ENCODE data around the gene SLC16A13.
"Not testable (repeated sequence)": the region's sequence is repeated elsewhere in the genome, so short reads cannot be mapped to it uniquely, and the experiment has no call there.

Gene SLC16A13

GRCh38 chr17:7035591-7036368, at the start of gene SLC16A13:
Gene SLC16A13, plus strand, starts transcription at chr17:7036015. Its CDS starts 368 bp downstream, at chr17:7036383.
- peak; percentile 96 to 98 for DNase-seq
- H3K4me3 Mint-ChIP-seq: peak within 1 kb of the TSS; percentile 89 to 92
- H3K27ac Mint-ChIP-seq: peak within 1 kb of the TSS; percentile 98
- H3K4me1 Mint-ChIP-seq: peaks cover 73% of the 10 kb centered on the region
- no peaks in the 10 kb centered on the region for H3K9me3 Mint-ChIP-seq
- no peaks in the 10 kb centered on the region for H3K27me3 Mint-ChIP-seq
- ATAC-seq: peak; percentile 94

GRCh38 chr17:6986676-6987075, 49.1 kb upstream of the SLC16A13 start:
- no peak for DNase-seq
- no peak overlapping the region for H3K27ac Mint-ChIP-seq

DNA sequence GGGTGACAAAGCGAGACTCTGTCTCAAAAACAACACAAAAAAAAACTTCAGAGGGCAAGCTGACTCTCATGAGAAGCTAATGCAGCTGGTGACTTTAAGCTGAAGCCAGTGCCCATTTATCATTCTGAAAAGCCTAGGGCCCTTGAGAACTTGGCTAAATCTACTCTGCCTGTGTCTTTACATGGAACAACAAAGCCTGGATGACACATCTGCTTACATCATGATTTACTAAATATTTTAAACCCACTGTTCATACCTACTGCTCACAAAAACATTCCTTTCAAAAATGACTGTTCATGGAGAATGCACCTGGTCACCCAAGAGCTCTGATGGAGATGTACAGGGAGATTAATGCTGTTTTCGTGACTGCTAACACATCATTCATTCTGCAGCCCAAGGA, 46.0 kb upstream of the SLC16A13 start:
- DNase-seq: no peak
- no peak overlapping the region for H3K4me3 Mint-ChIP-seq
- no peaks in the 10 kb centered on the region for H3K4me1 Mint-ChIP-seq
- ATAC-seq: no peak
- H3K27me3 Mint-ChIP-seq: no peaks in the 10 kb centered on the region
- H3K9me3 Mint-ChIP-seq: no peaks in the 10 kb centered on the region
- H3K27ac Mint-ChIP-seq: no peak overlapping the region

More at GRCh38 chr17:6986676-6987075, 49.1 kb upstream of the SLC16A13 start:
- Mint-ChIP-seq H3K27me3 (no peaks in the 10 kb centered on the region), H3K9me3 (no peaks in the 10 kb centered on the region), H3K4me1 (peaks cover 6% of the 10 kb centered on the region), H3K4me3 (no peak overlapping the region)
- ATAC-seq: no peak

GRCh38 chr17:6993613-6994056, 42.2 kb upstream of the SLC16A13 start:
- H3K9me3 Mint-ChIP-seq, H3K27me3 Mint-ChIP-seq, H3K4me1 Mint-ChIP-seq, H3K4me3 Mint-ChIP-seq, DNase-seq, ATAC-seq, H3K27ac Mint-ChIP-seq: not testable (repeated sequence)

GRCh38 chr17:6994118-6994598, 41.7 kb upstream of the SLC16A13 start:
- H3K9me3 Mint-ChIP-seq: no peaks in the 10 kb centered on the region

DNA sequence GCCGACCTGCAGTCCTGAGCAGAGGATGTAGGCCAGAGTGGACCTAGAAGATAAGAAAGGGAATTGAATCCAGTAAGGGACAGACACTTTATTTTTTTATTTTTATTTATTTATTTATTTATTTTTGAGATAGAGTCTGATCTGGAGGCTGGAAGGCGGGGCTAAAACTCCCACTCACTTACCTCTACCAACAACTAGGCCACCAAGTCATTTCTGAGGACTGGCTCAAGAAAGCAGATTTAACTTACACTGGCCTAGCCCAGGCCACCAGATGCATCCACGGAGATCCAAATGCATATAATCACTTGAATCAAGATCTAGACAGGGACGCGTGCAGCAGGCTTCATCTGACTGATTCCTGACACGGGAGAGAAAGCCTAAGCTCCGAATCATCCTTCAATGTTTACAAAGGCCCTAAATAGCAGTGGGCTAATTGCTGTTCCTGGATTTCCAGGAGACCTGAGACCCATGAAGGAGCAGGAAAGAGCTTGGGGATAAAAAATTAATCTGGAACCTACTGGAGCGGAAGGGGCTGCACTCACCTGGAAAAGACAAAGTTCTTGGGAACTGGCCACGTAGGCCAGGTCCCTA, 41.1 kb upstream of the SLC16A13 start:
- no peaks in the 10 kb centered on the region for H3K4me1 Mint-ChIP-seq
- H3K9me3 Mint-ChIP-seq: no peaks in the 10 kb centered on the region
- no peaks in the 10 kb centered on the region for H3K27me3 Mint-ChIP-seq
- no peak for DNase-seq
- no peak overlapping the region for H3K4me3 Mint-ChIP-seq
- H3K27ac Mint-ChIP-seq: peak overlapping the region in 1 of 2 donors; percentile 64
- ATAC-seq: no peak

More at GRCh38 chr17:6994118-6994598, 41.7 kb upstream of the SLC16A13 start:
- ATAC-seq (no peak), DNase-seq (no peak)
- Mint-ChIP-seq H3K27me3 (no peaks in the 10 kb centered on the region), H3K4me3 (no peak overlapping the region), H3K27ac (no peak overlapping the region), H3K4me1 (no peaks in the 10 kb centered on the region)

- Mint-ChIP-seq H3K27me3 (no peaks in the 10 kb centered on the region), H3K4me3 (no peak within 1 kb of the TSS), H3K27ac (no peak within 1 kb of the TSS), H3K9me3 (no peaks in the 10 kb centered on the region), H3K4me1 (no peaks in the 10 kb centered on the region)
- ATAC-seq: no peak
- DNase-seq: no peak
Observed at GRCh38 chr17:6995500-6996255, 40.1 kb upstream of the SLC16A13 start, which contains the start of gene ALOX12. Gene ALOX12, plus strand, starts transcription at chr17:6996049. Its CDS starts 69 bp downstream, at chr17:6996118.

- DNase-seq (no peak), ATAC-seq (peak; percentile 43)
- Mint-ChIP-seq H3K4me1 (peaks cover 3% of the 10 kb centered on the region), H3K4me3 (no peak overlapping the region), H3K9me3 (no peaks in the 10 kb centered on the region), H3K27ac (no peak overlapping the region), H3K27me3 (no peaks in the 10 kb centered on the region)
Observed at GRCh38 chr17:6996256-6997011, 39.4 kb upstream of the SLC16A13 start.

- Mint-ChIP-seq H3K27me3 (no peaks in the 10 kb centered on the region), H3K27ac (no peak overlapping the region), H3K4me3 (no peak overlapping the region), H3K4me1 (peaks cover 6% of the 10 kb centered on the region), H3K9me3 (no peaks in the 10 kb centered on the region)
- ATAC-seq (no peak), DNase-seq (no peak)
Observed at GRCh38 chr17:6997171-6997570, 38.6 kb upstream of the SLC16A13 start.

DNA sequence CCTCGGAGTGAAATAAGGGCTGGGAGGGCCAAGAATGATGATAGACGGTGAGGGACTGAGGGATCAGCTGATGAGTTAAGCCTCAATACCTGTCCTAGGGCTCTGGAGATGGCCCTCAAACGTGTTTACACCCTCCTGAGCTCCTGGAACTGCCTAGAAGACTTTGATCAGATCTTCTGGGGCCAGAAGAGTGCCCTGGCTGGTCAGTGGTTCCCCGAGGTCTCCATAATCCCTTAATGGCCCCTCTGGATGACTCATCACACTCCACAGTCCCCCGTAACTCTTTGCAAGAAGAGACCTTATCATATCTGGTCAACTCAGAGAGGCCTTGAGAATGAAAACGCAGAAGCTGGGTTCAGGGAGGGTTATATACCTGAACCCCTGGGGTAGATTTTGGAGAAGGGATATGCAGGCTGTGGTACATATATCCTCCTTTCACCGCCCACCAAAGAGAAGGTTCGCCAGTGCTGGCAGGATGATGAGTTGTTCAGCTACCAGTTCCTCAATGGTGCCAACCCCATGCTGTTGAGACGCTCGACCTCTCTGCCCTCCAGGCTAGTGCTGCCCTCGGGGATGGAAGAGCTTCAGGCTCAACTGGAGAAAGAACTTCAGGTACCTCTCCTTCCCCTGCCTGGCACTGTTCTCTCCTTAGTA, 36.8 kb upstream of the SLC16A13 start:
- H3K4me1 Mint-ChIP-seq: peaks cover 6% of the 10 kb centered on the region
- ATAC-seq (no peak), DNase-seq (no peak)
- no peaks in the 10 kb centered on the region for H3K27me3 Mint-ChIP-seq
- H3K27ac Mint-ChIP-seq: peak overlapping the region in 1 of 2 donors; percentile 28
- H3K4me3 Mint-ChIP-seq: no peak overlapping the region
- no peaks in the 10 kb centered on the region for H3K9me3 Mint-ChIP-seq

- Mint-ChIP-seq H3K4me3 (no peak overlapping the region), H3K27me3 (no peaks in the 10 kb centered on the region), H3K9me3 (no peaks in the 10 kb centered on the region), H3K4me1 (peaks cover 15% of the 10 kb centered on the region), H3K27ac (peak overlapping the region in 1 of 2 donors; percentile 83)
- ATAC-seq (no peak), DNase-seq (peak in 1 of 2 donors; percentile 41)
Observed at GRCh38 chr17:7001318-7001961, 34.4 kb upstream of the SLC16A13 start.

DNA sequence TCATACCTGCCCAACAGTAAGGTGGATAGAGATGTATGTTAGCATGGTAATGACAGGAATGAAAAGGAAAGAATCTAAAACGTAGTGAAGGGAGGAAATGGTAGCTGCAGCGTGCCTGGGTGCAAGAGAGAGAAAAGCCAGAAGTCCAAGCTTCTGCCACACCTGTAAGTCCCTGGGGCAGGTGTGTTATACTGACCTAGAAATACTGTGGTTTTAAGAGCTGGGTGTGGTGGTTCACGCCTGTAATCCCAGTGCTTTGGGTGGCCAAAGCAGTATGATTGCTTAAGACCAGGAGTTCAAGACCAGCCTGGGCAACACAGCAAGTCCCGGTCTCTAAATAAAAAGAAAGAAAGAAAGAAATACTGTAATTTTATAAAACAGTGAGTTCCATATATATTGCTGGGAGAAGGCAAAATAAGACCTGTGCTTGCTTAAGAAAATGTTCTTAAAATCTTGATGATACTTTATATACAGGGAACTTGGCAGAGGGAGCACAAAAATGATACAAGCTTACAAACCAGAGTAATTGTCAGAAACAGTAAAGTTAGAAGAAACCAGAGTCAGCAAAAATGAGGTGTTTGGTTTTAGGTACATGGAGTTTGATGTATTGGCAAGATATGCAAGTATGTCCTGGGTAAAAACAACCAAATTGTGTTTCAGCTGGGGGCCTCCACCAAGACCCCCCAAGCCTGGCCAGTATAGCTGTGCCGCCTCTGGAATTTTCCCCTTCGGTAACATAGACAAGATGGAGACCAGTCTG, 33.3 kb upstream of the SLC16A13 start:
- Mint-ChIP-seq H3K9me3 (no peaks in the 10 kb centered on the region), H3K27ac (peak overlapping the region in 1 of 2 donors; percentile 84), H3K4me1 (peaks cover 24% of the 10 kb centered on the region), H3K27me3 (no peaks in the 10 kb centered on the region), H3K4me3 (no peak overlapping the region)
- no peak for DNase-seq
- no peak for ATAC-seq

- Mint-ChIP-seq H3K9me3 (no peaks in the 10 kb centered on the region), H3K4me1 (peaks cover 25% of the 10 kb centered on the region), H3K27ac (no peak overlapping the region), H3K27me3 (no peaks in the 10 kb centered on the region), H3K4me3 (no peak overlapping the region)
- DNase-seq (no peak), ATAC-seq (no peak)
Observed at GRCh38 chr17:7003745-7004144, 32.1 kb upstream of the SLC16A13 start.
